A549 (cell line): ENCODE results near the gene CPSF7.

Experiments
- CTCF ChIP-seq: fragments of >200 bp; sonication (Bioruptor Twin); formaldehyde crosslinking; IDR thresholded peaks from 3 replicates; pipeline ENCODE4 v1.5.1; 2016
- EHF ChIP-seq: fragments of 250-450 bp; sonication (Bioruptor Pico); IDR thresholded peaks from 2 replicates; pipeline ENCODE4 v1.5.0; 2020; ENCODE audit warnings: mild to moderate bottlenecking
- MAFK ChIP-seq: fragments of 450-650 bp; IDR thresholded peaks from 2 replicates; pipeline ENCODE4 v1.6.1; 2014; ENCODE audit not compliant: partially characterized antibody
- PHF8 ChIP-seq: fragments of 200-600 bp; sonication (generic); IDR thresholded peaks from 2 replicates; pipeline ENCODE4 v1.6.1; 2016; ENCODE audit warnings: low read depth, mild to moderate bottlenecking, antibody characterized with exemption, moderate library complexity, borderline replicate concordance
- USF2 ChIP-seq: fragments of 450-650 bp; IDR thresholded peaks from 2 replicates; pipeline ENCODE4 v1.6.1; 2014; ENCODE audit warnings: antibody characterized with exemption

GRCh38 chr11:61372659-61373420, 56.9 kb downstream of the CPSF7 start:
- no peak for TF ChIP-seq CTCF
- no peak for TF ChIP-seq MAFK
- TF ChIP-seq PHF8: no peak
- no peak for TF ChIP-seq USF2
- no peak for TF ChIP-seq EHF (CRISPR knock-in tag)
